Stomach (tissue), 9 donors: ENCODE data around the gene FRAS1. TPM values are rescaled to one million over a fixed set of nuclear protein-coding genes. Genes with fewer than 3 reads are reported as not detected.

Experiments
- DNase-seq, 2 donors: peaks; one replicate each; pipeline versions ENCODE4 v3.0.0 to v3.0.0-alpha.2; 2013 to 2019
- H3K27ac ChIP-seq, 5 donors: fragments of 200-600 bp in 4 of 5; sonication (generic) in 4 of 5; one replicate each; pipeline ENCODE4 v1.5.1; 2013 to 2019; ENCODE audit warnings: mild to moderate bottlenecking in 1 of 5, moderate library complexity in 1 of 5
- H3K27me3 ChIP-seq, 3 donors: fragments of 200-600 bp; sonication (generic); one replicate each; pipeline ENCODE4 v1.5.1; 2017 to 2019; ENCODE audit warnings: mixed run types in 1 of 3
- H3K36me3 ChIP-seq, 4 donors: fragments of 200-600 bp; sonication (generic); 1 replicate in 3 of 4; 2 replicates in 1 of 4; pipeline ENCODE4 v1.5.1; 2016 to 2019
- H3K4me1 ChIP-seq, 4 donors: fragments of 200-600 bp; sonication (generic); one replicate each; pipeline ENCODE4 v1.5.1; 2016 to 2019
- H3K4me3 ChIP-seq, 4 donors: fragments of 200-600 bp; sonication (generic) in 3 of 4; one replicate each; pipeline ENCODE4 v1.5.1; 2016 to 2019; ENCODE audit warnings: mild to moderate bottlenecking in 1 of 4
- H3K9me3 ChIP-seq, 4 donors: fragments of 200-600 bp; sonication (generic); one replicate each; pipeline ENCODE4 v1.5.1; 2016 to 2019
- CTCF ChIP-seq, 7 experiments: fragments of 450-650 bp in 4 of 7; fragments of 200-600 bp in 3 of 7; sonication (generic) in 3 of 7; IDR thresholded peaks; one replicate each; pipeline ENCODE4 v1.5.1; 2016 to 2019; ENCODE audit warnings: antibody characterized with exemption in 7 of 7, control low read depth in 2 of 7, mild to moderate bottlenecking in 1 of 7
- EP300 ChIP-seq: sonication (generic); formaldehyde crosslinking; IDR thresholded peaks from one replicate; pipeline ENCODE4 v1.6.1; 2017; ENCODE audit warnings: antibody characterized with exemption
- POLR2A ChIP-seq, 4 donors: fragments of 450-650 bp; IDR thresholded peaks; one replicate each; pipeline ENCODE4 v1.6.1; 2016; ENCODE audit warnings: antibody characterized with exemption in 4 of 4, control low read depth in 2 of 4, mild to moderate bottlenecking in 1 of 4, moderate library complexity in 1 of 4
- POLR2AphosphoS5 ChIP-seq, 3 donors: sonication (generic); formaldehyde crosslinking; IDR thresholded peaks; one replicate each; pipeline ENCODE4 v1.6.1; 2016; ENCODE audit warnings: antibody characterized with exemption in 3 of 3
- WGBS, 5 donors: extraction: QIAGEN DNeasy Blood & Tissue Kit in 3 of 5; methylation state at CpG; one replicate each; pipeline versions ENCODE4 v1.1.5 to v1.1.7; 2013 to 2018; 5-methylcytosine and 5-hydroxymethylcytosine counted together
- intact Hi-C: fragments of 100-400 bp; cut with DNase I; formaldehyde crosslinking; loops from one replicate; pipeline ENCODE4 v1.15.1; 2023; ENCODE audit warnings: low total_unique reads
- polyA plus RNA-seq, 3 donors: library from polyadenylated mRNA; stranded (reverse); fragments of 200-250 nt; gene quantifications; one replicate each; pipeline ENCODE4 v1.2.3, GENCODE V29; 2013
- total RNA-seq, 5 donors: library from RNA; depleted of rRNA; stranded (reverse); fragments of >200 nt; gene quantifications; one replicate each; pipeline versions ENCODE4 v1.1.0 to v1.2.3, GENCODE V29; 2014 to 2016
- donor health status: healthy with polysubstance abuse.
- donor health status: Bipolar disorder and iron deficiency.
- donor health status: healthy.

Gene FRAS1
- total and polyA plus RNA-seq, 8 donors, result under 0.01 to 12.7 (median 2.0) TPM

GRCh38 chr4:78584863-78585547, 527.9 kb downstream of the FRAS1 start:
- DNase-seq, result peak; percentile 28 to 32
- H3K4me3 ChIP-seq, result no peak overlapping the region
- intact Hi-C loops, result no loop called here
- peak overlapping the region in 3 of 5 donors; percentile 19 to 44 (median 34) for H3K27ac ChIP-seq
- H3K4me1 ChIP-seq, result peaks cover 0 to 3% (median 1%) of the 10 kb centered on the region in 4 donors
- 65 to 80% (median 71%) methylated on average over 4 of the region's 4 CpGs for WGBS, 5 donors
- H3K27me3 ChIP-seq, result no peaks in the 10 kb centered on the region
- TF ChIP-seq EP300, result no peak
- no peak for TF ChIP-seq POLR2AphosphoS5 (IDR thresholded peaks at IDR 0.05)
- TF ChIP-seq CTCF (IDR thresholded peaks at IDR 0.05), result no peak
- no peak for TF ChIP-seq POLR2A (IDR thresholded peaks at IDR 0.05)
- H3K9me3 ChIP-seq, result no peaks in the 10 kb centered on the region
- H3K36me3 ChIP-seq, result peaks cover 0 to 90% (median 77%) of the 10 kb centered on the region in 4 donors

GRCh38 chr4:78585633-78586032, 528.5 kb downstream of the FRAS1 start:
- WGBS, 5 donors, result 0 to 53% (median 38%) methylated on average over 1 of the region's 1 CpG
- Histone ChIP-seq H3K27ac (peak overlapping the region in 2 of 5 donors; percentile 34 to 44), H3K4me3 (no peak overlapping the region), H3K36me3 (peaks cover 0 to 89% (median 75%) of the 10 kb centered on the region in 4 donors), H3K27me3 (no peaks in the 10 kb centered on the region), H3K4me1 (peaks cover 0 to 3% (median 1%) of the 10 kb centered on the region in 4 donors), H3K9me3 (no peaks in the 10 kb centered on the region)
- DNase-seq, result no peak
- intact Hi-C loops, result no loop called here
- TF ChIP-seq CTCF (IDR thresholded peaks at IDR 0.05), result no peak

- TF ChIP-seq CTCF (IDR thresholded peaks at IDR 0.05), result no peak
- TF ChIP-seq POLR2A (IDR thresholded peaks at IDR 0.05), result no peak
- TF ChIP-seq POLR2AphosphoS5 (IDR thresholded peaks at IDR 0.05), result no peak
- no peak for TF ChIP-seq EP300
- intact Hi-C loops, result no loop called here
- peaks cover 4 to 76% (median 62%) of the 10 kb centered on the region in 4 donors for H3K36me3 ChIP-seq
- WGBS, 5 donors, result 61 to 67% (median 64%) methylated on average over 4 of the region's 4 CpGs
- no peaks in the 10 kb centered on the region for H3K9me3 ChIP-seq
- H3K27ac ChIP-seq, result no peak overlapping the region
- H3K4me1 ChIP-seq, result peaks cover 0 to 11% (median 3%) of the 10 kb centered on the region in 4 donors
- no peak for DNase-seq
- H3K27me3 ChIP-seq, result no peaks in the 10 kb centered on the region
- H3K4me3 ChIP-seq, result no peak overlapping the region
Observed at GRCh38 chr4:78588894-78589545, 531.9 kb downstream of the FRAS1 start.

GRCh38 chr4:78591404-78591803, 534.3 kb downstream of the FRAS1 start:
- no peak for DNase-seq
- Histone ChIP-seq H3K9me3 (no peaks in the 10 kb centered on the region), H3K4me3 (no peak overlapping the region), H3K4me1 (peaks cover 0 to 13% (median 7%) of the 10 kb centered on the region in 4 donors), H3K27ac (no peak overlapping the region), H3K36me3 (peaks cover 4 to 78% (median 60%) of the 10 kb centered on the region in 4 donors), H3K27me3 (no peaks in the 10 kb centered on the region)
- no peak for TF ChIP-seq EP300
- intact Hi-C loops, result no loop called here
- 67 to 80% (median 74%) methylated on average over 2 of the region's 2 CpGs for WGBS, 5 donors
